Measurements from ENCODE around the gene RNPEPL1.
A peak's percentile ranks its signal among the peaks of the same experiment; 100 is the strongest.
"Not testable (repeated sequence)": the region's sequence is repeated elsewhere in the genome, so short reads cannot be mapped to it uniquely, and the experiment has no call there.

The RNPEPL1 gene

GRCh38 chr2:240560084-240560479 lies 8.2 kb upstream of the RNPEPL1 start, which contains the start of gene DUSP28:
Gene DUSP28 (plus strand): TSS chr2:240560357. CDS start chr2:240560685, 328 bp downstream.
- H2BK5ac ChIP-seq (ENCODE audit: low read length), result peak within 1 kb of the TSS; percentile 75
- H3K9ac ChIP-seq (ENCODE audit: low read depth, low read length, poor library complexity), result peak within 1 kb of the TSS; percentile 90
- peaks cover 7% of the 10 kb centered on the region for H3K79me1 ChIP-seq (ENCODE audit: low read depth, low read length)
- no peak within 1 kb of the TSS for H4K91ac ChIP-seq (ENCODE audit: low read depth, low read length, poor library complexity)
- DNase-seq (ENCODE audit: low spot score), result peak; percentile 69
- peak within 1 kb of the TSS; percentile 77 for H3K23ac ChIP-seq (ENCODE audit: low read depth, low read length, poor library complexity)
- H3K4me2 ChIP-seq (ENCODE audit: insufficient read depth, low read length, poor library complexity, severe bottlenecking), result peak within 1 kb of the TSS; percentile 78
- H3K27me3 ChIP-seq (ENCODE audit: control insufficient read depth in 3 of 3, insufficient read depth in 3 of 3, low read depth in 1 of 3, low read length in 3 of 3), result peaks cover 0 to 11% (median 0%) of the 10 kb centered on the region in 3 experiments
- no peak within 1 kb of the TSS for H4K8ac ChIP-seq (ENCODE audit: low read depth, low read length)
- no peak within 1 kb of the TSS for H2AK5ac ChIP-seq (ENCODE audit: low read depth, low read length)
- no peak within 1 kb of the TSS for H2BK12ac ChIP-seq (ENCODE audit: low read length)
- peak within 1 kb of the TSS; percentile 97 for H3K18ac ChIP-seq (ENCODE audit: low read length)
- H2BK120ac ChIP-seq (ENCODE audit: low read depth, low read length), result peak within 1 kb of the TSS; percentile 49
- H3K9me3 ChIP-seq (replicated peaks in 1 of 2; ENCODE audit: control insufficient read depth in 2 of 2, insufficient read depth in 1 of 2, low read depth in 1 of 2, low read length in 2 of 2), result no peaks in the 10 kb centered on the region
- no peak within 1 kb of the TSS for H2BK15ac ChIP-seq (ENCODE audit: low read length)
- H2AFZ ChIP-seq (ENCODE audit: low read length), result peak within 1 kb of the TSS; percentile 97
- H3K4me3 ChIP-seq (ENCODE audit: low read length in 2 of 2), result peak within 1 kb of the TSS; percentile 79 to 92
- peaks cover 7% of the 10 kb centered on the region in 2 donors for H3K4me1 ChIP-seq (ENCODE audit: control insufficient read depth in 2 of 2, insufficient read depth in 1 of 2, low read depth in 1 of 2, low read length in 2 of 2)
- H3K36me3 ChIP-seq (replicated peaks in 1 of 2; ENCODE audit: control insufficient read depth in 2 of 2, insufficient read depth in 2 of 2, low read length in 2 of 2), result peaks cover 0 to 29% of the 10 kb centered on the region in 2 donors
- no peak within 1 kb of the TSS for H3K14ac ChIP-seq (ENCODE audit: low read length)
- H3K4ac ChIP-seq (ENCODE audit: low read length), result peak within 1 kb of the TSS; percentile 60
- peak within 1 kb of the TSS; percentile 88 for H3K27ac ChIP-seq (replicated peaks; ENCODE audit: low read length)
- WGBS, 2 donors (ENCODE audit: extremely low coverage in 2 of 2, insufficient read length in 2 of 2, insufficient replicate concordance in 1 of 2), result no CpG with 5 or more reads among the region's 39 CpGs

- Histone ChIP-seq H3K4me3 (ENCODE audit: low read length in 2 of 2) (peak overlapping the region; percentile 79 to 92), H3K9me3 (replicated peaks in 1 of 2; ENCODE audit: control insufficient read depth in 2 of 2, insufficient read depth in 1 of 2, low read depth in 1 of 2, low read length in 2 of 2) (peaks cover 0 to 2% of the 10 kb centered on the region in 2 donors), H3K14ac (ENCODE audit: low read length) (no peak overlapping the region), H3K23ac (ENCODE audit: low read depth, low read length, poor library complexity) (peak overlapping the region; percentile 77), H3K27ac (replicated peaks; ENCODE audit: low read length) (peak overlapping the region; percentile 88), H3K27me3 (ENCODE audit: control insufficient read depth in 3 of 3, insufficient read depth in 3 of 3, low read depth in 1 of 3, low read length in 3 of 3) (peaks cover 0 to 11% (median 0%) of the 10 kb centered on the region in 3 experiments), H2BK15ac (ENCODE audit: low read length) (no peak overlapping the region), H2BK12ac (ENCODE audit: low read length) (no peak overlapping the region), H3K4me1 (ENCODE audit: control insufficient read depth in 2 of 2, insufficient read depth in 1 of 2, low read depth in 1 of 2, low read length in 2 of 2) (peaks cover 8 to 10% of the 10 kb centered on the region in 2 donors), H2AFZ (ENCODE audit: low read length) (peak overlapping the region; percentile 97), H3K18ac (ENCODE audit: low read length) (peak overlapping the region; percentile 97), H4K8ac (ENCODE audit: low read depth, low read length) (no peak overlapping the region), H3K4me2 (ENCODE audit: insufficient read depth, low read length, poor library complexity, severe bottlenecking) (peak overlapping the region; percentile 78), H3K4ac (ENCODE audit: low read length) (peak overlapping the region; percentile 60), H2BK120ac (ENCODE audit: low read depth, low read length) (peak overlapping the region; percentile 49), H2BK5ac (ENCODE audit: low read length) (peak overlapping the region; percentile 75), H3K79me1 (ENCODE audit: low read depth, low read length) (peaks cover 4% of the 10 kb centered on the region), H3K9ac (ENCODE audit: low read depth, low read length, poor library complexity) (peak overlapping the region; percentile 90), H4K91ac (ENCODE audit: low read depth, low read length, poor library complexity) (no peak overlapping the region), H3K36me3 (replicated peaks in 1 of 2; ENCODE audit: control insufficient read depth in 2 of 2, insufficient read depth in 2 of 2, low read length in 2 of 2) (peaks cover 0 to 25% of the 10 kb centered on the region in 2 donors), H2AK5ac (ENCODE audit: low read depth, low read length) (no peak overlapping the region)
- whole genome bisulfite sequencing, 2 donors (ENCODE audit: extremely low coverage in 2 of 2, insufficient read length in 2 of 2, insufficient replicate concordance in 1 of 2), result no CpG with 5 or more reads among the region's 101 CpGs
- peak; percentile 97 for DNase-seq (ENCODE audit: low spot score)
These were observed 7.6 kb upstream of the RNPEPL1 start for GRCh38 chr2:240560480-240561324.

- no peak overlapping the region for H3K23ac ChIP-seq (ENCODE audit: low read depth, low read length, poor library complexity)
- no peak overlapping the region for H2BK12ac ChIP-seq (ENCODE audit: low read length)
- no peak overlapping the region for H2BK15ac ChIP-seq (ENCODE audit: low read length)
- peak overlapping the region; percentile 97 for H2AFZ ChIP-seq (ENCODE audit: low read length)
- peaks cover 2% of the 10 kb centered on the region for H3K79me1 ChIP-seq (ENCODE audit: low read depth, low read length)
- peaks cover 0 to 2% of the 10 kb centered on the region in 2 donors for H3K9me3 ChIP-seq (replicated peaks in 1 of 2; ENCODE audit: control insufficient read depth in 2 of 2, insufficient read depth in 1 of 2, low read depth in 1 of 2, low read length in 2 of 2)
- H3K27me3 ChIP-seq (ENCODE audit: control insufficient read depth in 3 of 3, insufficient read depth in 3 of 3, low read depth in 1 of 3, low read length in 3 of 3), result peaks cover 0 to 11% (median 0%) of the 10 kb centered on the region in 3 experiments
- H2BK5ac ChIP-seq (ENCODE audit: low read length), result no peak overlapping the region
- H3K14ac ChIP-seq (ENCODE audit: low read length), result peak overlapping the region; percentile 96
- peak overlapping the region; percentile 76 to 79 for H3K4me3 ChIP-seq (ENCODE audit: low read length in 2 of 2)
- H4K91ac ChIP-seq (ENCODE audit: low read depth, low read length, poor library complexity), result no peak overlapping the region
- H3K27ac ChIP-seq (replicated peaks; ENCODE audit: low read length), result peak overlapping the region; percentile 45
- no peak overlapping the region for H3K4ac ChIP-seq (ENCODE audit: low read length)
- no peak overlapping the region for H2AK5ac ChIP-seq (ENCODE audit: low read depth, low read length)
- H3K4me2 ChIP-seq (ENCODE audit: insufficient read depth, low read length, poor library complexity, severe bottlenecking), result peak overlapping the region; percentile 78
- H3K4me1 ChIP-seq (ENCODE audit: control insufficient read depth in 2 of 2, insufficient read depth in 1 of 2, low read depth in 1 of 2, low read length in 2 of 2), result peaks cover 14% of the 10 kb centered on the region in 2 donors
- H3K36me3 ChIP-seq (replicated peaks in 1 of 2; ENCODE audit: control insufficient read depth in 2 of 2, insufficient read depth in 2 of 2, low read length in 2 of 2), result peaks cover 0 to 22% of the 10 kb centered on the region in 2 donors
- WGBS, 2 donors (ENCODE audit: extremely low coverage in 2 of 2, insufficient read length in 2 of 2, insufficient replicate concordance in 1 of 2), result no CpG with 5 or more reads among the region's 14 CpGs
- DNase-seq (ENCODE audit: low spot score), result no peak
- H3K9ac ChIP-seq (ENCODE audit: low read depth, low read length, poor library complexity), result peak overlapping the region; percentile 82
- no peak overlapping the region for H4K8ac ChIP-seq (ENCODE audit: low read depth, low read length)
- peak overlapping the region; percentile 49 for H2BK120ac ChIP-seq (ENCODE audit: low read depth, low read length)
- H3K18ac ChIP-seq (ENCODE audit: low read length), result peak overlapping the region; percentile 95
These were observed 6.8 kb upstream of the RNPEPL1 start for GRCh38 chr2:240561325-240561971.

- H3K9me3 ChIP-seq (replicated peaks in 1 of 2; ENCODE audit: control insufficient read depth in 2 of 2, insufficient read depth in 1 of 2, low read depth in 1 of 2, low read length in 2 of 2); H2AK5ac ChIP-seq (ENCODE audit: low read depth, low read length); H2BK15ac ChIP-seq (ENCODE audit: low read length); H2BK120ac ChIP-seq (ENCODE audit: low read depth, low read length); H3K18ac ChIP-seq (ENCODE audit: low read length); H3K23ac ChIP-seq (ENCODE audit: low read depth, low read length, poor library complexity); H3K4ac ChIP-seq (ENCODE audit: low read length); DNase-seq (ENCODE audit: low spot score); H2AFZ ChIP-seq (ENCODE audit: low read length); H3K27ac ChIP-seq (replicated peaks; ENCODE audit: low read length); H3K4me3 ChIP-seq (ENCODE audit: low read length in 2 of 2); H4K8ac ChIP-seq (ENCODE audit: low read depth, low read length); H3K79me1 ChIP-seq (ENCODE audit: low read depth, low read length); H3K9ac ChIP-seq (ENCODE audit: low read depth, low read length, poor library complexity); H4K91ac ChIP-seq (ENCODE audit: low read depth, low read length, poor library complexity); H2BK5ac ChIP-seq (ENCODE audit: low read length); H2BK12ac ChIP-seq (ENCODE audit: low read length); H3K14ac ChIP-seq (ENCODE audit: low read length); H3K4me2 ChIP-seq (ENCODE audit: insufficient read depth, low read length, poor library complexity, severe bottlenecking): not testable (repeated sequence)
- WGBS, 2 donors (ENCODE audit: extremely low coverage in 2 of 2, insufficient read length in 2 of 2, insufficient replicate concordance in 1 of 2), result no CpG with 5 or more reads among the region's 17 CpGs
- Histone ChIP-seq H3K36me3 (replicated peaks in 1 of 2; ENCODE audit: control insufficient read depth in 2 of 2, insufficient read depth in 2 of 2, low read length in 2 of 2) (peaks cover 0 to 20% of the 10 kb centered on the region in 2 donors), H3K27me3 (ENCODE audit: control insufficient read depth in 3 of 3, insufficient read depth in 3 of 3, low read depth in 1 of 3, low read length in 3 of 3) (peaks cover 0 to 21% (median 11%) of the 10 kb centered on the region in 3 experiments), H3K4me1 (ENCODE audit: control insufficient read depth in 2 of 2, insufficient read depth in 1 of 2, low read depth in 1 of 2, low read length in 2 of 2) (peaks cover 24 to 25% of the 10 kb centered on the region in 2 donors)
These were observed 5.1 kb upstream of the RNPEPL1 start for GRCh38 chr2:240563231-240563630.
